HEK293 (cell line): ENCODE data around the gene CALHM3.

Experiments
- CTCF ChIP-seq: fragments of 450-650 bp; formaldehyde crosslinking; IDR thresholded peaks from 2 replicates; pipeline ENCODE4 v1.5.1; 2016; ENCODE audit warnings: missing biosample characterization, missing genetic modification characterization
- KLF10 ChIP-seq: fragments of 450-650 bp; IDR thresholded peaks from 2 replicates; pipeline ENCODE4 v1.5.1; 2018; ENCODE audit warnings: missing biosample characterization, mild to moderate bottlenecking, missing genetic modification characterization
- MEIS1 ChIP-seq: sonication (generic); formaldehyde crosslinking; IDR thresholded peaks from 2 replicates; pipeline ENCODE4 v1.8.1; 2022; ENCODE audit warnings: missing genetic modification reagents, mild to moderate bottlenecking, borderline replicate concordance
- ZBTB1 ChIP-seq: fragments of 450-650 bp; formaldehyde crosslinking; IDR thresholded peaks from 2 replicates; pipeline ENCODE4 v1.5.1; 2016; ENCODE audit warnings: missing biosample characterization, missing genetic modification characterization
- ZNF341 ChIP-seq: fragments of 450-650 bp; formaldehyde crosslinking; IDR thresholded peaks from 2 replicates; pipeline ENCODE4; 2016; ENCODE audit warnings: low read depth, missing biosample characterization, missing genetic modification characterization

- TF ChIP-seq ZNF341 (tag by site-specific recombination) (no peak), KLF10 (no peak), ZBTB1 (tag by site-specific recombination) (no peak), MEIS1 (CRISPR knock-in tag) (no peak), CTCF (no peak)
Observed at GRCh38 chr10:103506061-103506460, 27.0 kb upstream of the CALHM3 start.
